Measurements from ENCODE around the gene PINLYP. TPM values are rescaled to one million over a fixed set of nuclear protein-coding genes. Genes with fewer than 3 reads are reported as not detected.

Gene PINLYP
- total and polyA plus RNA-seq, 9 of the 15 experiments (the other 6 are each of a cell fraction or from before 2014, with no cell fraction given) = 1.00 to 6.7 (median 2.2) TPM

DNA sequence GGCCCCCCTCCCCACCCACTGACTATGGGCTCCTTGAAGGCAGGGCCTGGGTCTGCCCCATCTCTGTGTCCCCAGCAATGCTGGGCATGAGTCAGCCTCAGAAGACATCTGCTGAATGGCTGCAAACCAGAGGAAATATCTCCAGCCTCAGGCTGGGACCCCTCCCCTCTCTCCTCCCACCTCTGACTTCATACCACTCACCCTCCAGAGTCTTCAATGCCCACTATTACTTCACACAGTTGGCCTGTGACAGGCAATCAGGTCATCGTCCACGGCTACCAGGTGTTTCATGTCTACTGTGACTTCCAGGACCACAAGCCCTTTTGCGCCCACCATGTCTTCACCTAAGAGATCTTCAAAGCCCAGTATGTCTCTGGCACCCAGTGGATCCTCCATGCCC is 36.2 kb downstream of the PINLYP start, which contains the start of gene SRRM5 (continued):
- TF ChIP-seq, protein P1, sequence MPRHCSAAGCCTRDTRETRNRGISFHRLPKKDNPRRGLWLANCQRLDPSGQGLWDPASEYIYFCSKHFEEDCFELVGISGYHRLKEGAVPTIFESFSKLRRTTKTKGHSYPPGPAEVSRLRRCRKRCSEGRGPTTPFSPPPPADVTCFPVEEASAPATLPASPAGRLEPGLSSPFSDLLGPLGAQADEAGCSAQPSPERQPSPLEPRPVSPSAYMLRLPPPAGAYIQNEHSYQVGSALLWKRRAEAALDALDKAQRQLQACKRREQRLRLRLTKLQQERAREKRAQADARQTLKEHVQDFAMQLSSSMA (CRISPR knock-in tag; IDR thresholded peaks at IDR 0.05) = no peak
- TF ChIP-seq TAF15 (IDR thresholded peaks at IDR 0.05; ENCODE audit: low read depth, low read length) (no peak), SMAD1 (IDR thresholded peaks at IDR 0.05; ENCODE audit: low read depth, low read length, partially characterized antibody) (no peak)

DNA sequence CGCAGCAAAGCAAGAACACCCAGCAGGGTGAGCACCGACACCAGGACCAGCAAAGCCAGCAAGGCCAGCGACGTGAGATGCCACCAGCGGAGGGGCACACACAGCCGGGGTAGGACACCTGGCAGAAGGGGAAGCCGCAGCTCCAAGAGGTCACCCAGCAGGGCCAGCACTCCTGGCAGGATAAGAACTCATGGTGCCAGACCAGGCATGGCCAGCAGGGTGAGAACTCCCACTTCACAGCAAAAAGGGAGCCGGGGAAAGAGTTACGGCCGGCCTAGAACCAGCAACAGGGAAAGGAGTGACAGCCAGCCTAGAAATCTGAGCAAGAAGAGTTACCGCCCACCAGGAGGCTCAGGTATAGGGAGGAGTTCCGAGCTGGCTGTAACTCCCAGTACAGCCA is 36.8 kb downstream of the PINLYP start:
- FAIRE-seq (no peak), ATAC-seq (no peak), DNase-seq (ENCODE audit: extremely low read depth in 1 of 4, low spot score in 3 of 4) (no peak)
- intact Hi-C loops (cut with micrococcal nuclease) (no loop called here), in situ Hi-C loops (cut with MboI) (no loop called here)
- H3K9ac ChIP-seq (ENCODE audit: insufficient read depth in 1 of 2, low read depth in 2 of 2, low read length in 2 of 2) = peak overlapping the region in 1 of 2 experiments; percentile 58; a peak in 1 of 4 replicates
- no peak overlapping the region for H3K4me3 ChIP-seq
- H3K9me3 ChIP-seq (replicated peaks; ENCODE audit: control insufficient read depth, insufficient read depth, low read depth, low read length) = no peaks in the 10 kb centered on the region
- peaks cover 29 to 42% of the 10 kb centered on the region in 2 experiments for H3K4me1 ChIP-seq (replicated peaks in 1 of 2; ENCODE audit: control insufficient read depth in 2 of 2, insufficient read depth in 2 of 2, low read length in 2 of 2)
- H3K36me3 ChIP-seq (ENCODE audit: control insufficient read depth, insufficient read depth, low read length) = peaks cover 42% of the 10 kb centered on the region; the same call in 2 of the 3 replicates
- 98% methylated on average over 8 of the region's 12 CpGs for WGBS (ENCODE audit: insufficient coverage, low coverage, missing lambda C conversion rate)
- ChIA-PET POLR2A (interaction anchor here (8.7 kb wide), 1 partner anchor 15 kb away, joined by 60 read pairs; the partner anchor contains the start of genes IRGQ and ZNF576), CTCF (ENCODE audit: low intra/inter-chr PET ratio) (no interaction called here)
- H3K79me2 ChIP-seq (ENCODE audit: control insufficient read depth, insufficient read depth, low read length) = peaks cover 30% of the 10 kb centered on the region
- H3K27me3 ChIP-seq (ENCODE audit: control insufficient read depth in 2 of 2, insufficient read depth in 2 of 2, low read length in 2 of 2) = no peaks in the 10 kb centered on the region
- no peaks in the 10 kb centered on the region for H4K20me1 ChIP-seq (replicated peaks; ENCODE audit: control insufficient read depth, insufficient read depth, low read length)
- BruUV-seq (replicated peaks) = no TSS peak
- no peak overlapping the region for H3K4me2 ChIP-seq (ENCODE audit: insufficient read depth, low read length)
- no peak overlapping the region for H3K27ac ChIP-seq (ENCODE audit: extremely low read depth, low read depth, low read length)
- H3K9me1 ChIP-seq (ENCODE audit: control insufficient read depth, insufficient read depth, low read length) = peaks cover 6% of the 10 kb centered on the region
- no peak overlapping the region for H2AFZ ChIP-seq (ENCODE audit: low read depth, low read length)
- TF ChIP-seq RBM25 (IDR thresholded peaks at IDR 0.05; ENCODE audit: low read depth, low read length, severe bottlenecking) (no peak), TRIM28 (IDR thresholded peaks at IDR 0.05) (no peak), SIN3B (IDR thresholded peaks at IDR 0.05; ENCODE audit: low read depth) (no peak), TAF9B (IDR thresholded peaks at IDR 0.05; ENCODE audit: partially characterized antibody) (no peak), CHD1 (IDR thresholded peaks at IDR 0.05; ENCODE audit: low read length) (no peak), IFI16 (CRISPR knock-in tag; IDR thresholded peaks at IDR 0.05) (no peak), TAF1 (IDR thresholded peaks at IDR 0.05; ENCODE audit: control insufficient read depth, extremely low read depth, insufficient read depth, low read length, severe bottlenecking) (no peak)

All from K562 (cell line).